Muscle of leg (tissue), 11 donors: ENCODE measurements around the gene RNU1-3. TPM values are rescaled to one million over a fixed set of nuclear protein-coding genes. Genes with fewer than 3 reads are reported as not detected.
"Not testable (repeated sequence)": the region's sequence is repeated elsewhere in the genome, so short reads cannot be mapped to it uniquely, and the experiment has no call there.

Source experiments
- DNase-seq: peaks from one replicate; pipeline ENCODE4 v3.0.0; 2013
- H3K27ac ChIP-seq: one replicate; pipeline ENCODE4 v1.5.1; 2013; ENCODE audit warnings: mild to moderate bottlenecking, low read length, control low read depth
- H3K27me3 ChIP-seq: one replicate; pipeline ENCODE4 v1.6.1; 2013; ENCODE audit warnings: low read length; ENCODE audit not compliant: control insufficient read depth, insufficient read depth
- H3K36me3 ChIP-seq: one replicate; pipeline ENCODE4 v1.6.1; 2013; ENCODE audit warnings: low read length; ENCODE audit not compliant: control insufficient read depth, insufficient read depth
- H3K4me1 ChIP-seq: one replicate; pipeline ENCODE4 v1.6.1; 2013; ENCODE audit warnings: low read length; ENCODE audit not compliant: control insufficient read depth, insufficient read depth
- H3K4me3 ChIP-seq: one replicate; pipeline ENCODE4 v1.5.1; 2013; ENCODE audit warnings: low read length, control low read depth
- H3K9me3 ChIP-seq: replicated peaks from 2 replicates; pipeline ENCODE4 v1.6.1; 2013; ENCODE audit warnings: low read depth, low read length; ENCODE audit not compliant: control insufficient read depth
- WGBS: methylation state at CpG from one replicate; pipeline ENCODE4 v1.1.5; 2013; ENCODE audit warnings: missing lambda C conversion rate; ENCODE audit not compliant: insufficient coverage; 5-methylcytosine and 5-hydroxymethylcytosine counted together
- polyA plus RNA-seq, 8 donors: library from polyadenylated mRNA; unstranded; fragments of 120-200 nt; gene quantifications; one replicate each; pipeline versions ENCODE4 v1.2.1 to v1.2.3, GENCODE V29; 2013; ENCODE audit warnings: inconsistent platforms in 1 of 8, low replicate concordance in 1 of 8; ENCODE audit not compliant: insufficient read length in 8 of 8, insufficient read depth in 1 of 8
- total RNA-seq: library from RNA; stranded (reverse); fragments of 120-200 nt; gene quantifications from one replicate; pipeline ENCODE4 v1.2.4, GENCODE V29; 2013

The RNU1-3 gene
- total and polyA plus RNA-seq, 9 donors, result 2,384 TPM; not detected in 8

DNA sequence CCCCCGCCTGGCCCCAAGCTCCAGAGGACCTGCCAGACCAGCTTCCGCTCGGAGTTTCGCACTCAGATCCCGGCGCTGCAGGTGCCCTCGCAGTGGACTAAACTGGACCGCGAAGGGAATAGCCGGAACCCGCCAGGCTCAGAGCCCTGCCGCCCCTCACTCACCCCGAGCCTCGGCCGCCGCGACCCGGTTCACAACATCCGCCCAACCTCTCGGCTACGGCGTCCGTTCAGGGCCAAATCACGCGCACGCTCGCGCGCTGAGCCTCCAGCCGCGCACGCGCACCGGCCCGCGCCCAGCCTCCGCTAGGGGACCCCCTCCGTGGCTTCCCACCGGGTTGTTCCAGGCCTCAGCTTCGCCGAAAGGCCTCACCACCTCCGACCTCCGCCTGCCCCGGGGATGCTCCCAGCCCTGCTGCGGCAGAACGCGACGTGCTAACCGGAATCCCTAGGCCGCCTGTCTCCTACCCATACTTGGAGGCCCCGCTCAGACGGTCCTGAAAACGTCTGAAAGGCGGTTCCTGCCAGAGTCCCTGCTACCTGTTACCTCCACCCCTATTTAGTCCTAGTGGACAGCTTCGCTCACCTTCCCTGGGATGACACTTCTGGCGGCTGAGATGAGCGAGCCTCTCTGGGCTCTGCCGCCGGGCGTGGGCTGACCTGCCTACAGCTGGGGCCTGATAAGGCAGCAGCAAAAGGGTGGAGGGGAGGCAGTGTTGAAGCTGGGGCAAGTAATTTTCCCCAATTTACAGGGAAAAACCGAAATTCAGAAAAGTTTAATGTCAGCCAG is 22.1 kb downstream of the RNU1-3 start:
- H3K4me1 ChIP-seq, result peaks cover 29% of the 10 kb centered on the region
- H3K27ac ChIP-seq, result peak overlapping the region; percentile 72
- H3K9me3 ChIP-seq, result not testable (repeated sequence)
- H3K36me3 ChIP-seq, result peaks cover 13% of the 10 kb centered on the region
- DNase-seq, result peak; percentile 99
- WGBS, result 2% methylated on average over 55 of the region's 61 CpGs
- peaks cover 11% of the 10 kb centered on the region for H3K27me3 ChIP-seq
- peak overlapping the region; percentile 58 for H3K4me3 ChIP-seq

- Histone ChIP-seq H3K4me1 (peaks cover 35% of the 10 kb centered on the region), H3K36me3 (peaks cover 16% of the 10 kb centered on the region), H3K4me3 (peak overlapping the region; percentile 58), H3K27ac (peak overlapping the region; percentile 72), H3K27me3 (peaks cover 11% of the 10 kb centered on the region), H3K9me3 (no peaks in the 10 kb centered on the region)
- no peak for DNase-seq
- WGBS, result 2% methylated on average over 15 of the region's 16 CpGs
Measured at GRCh38 chr1:16644193-16644481, 22.6 kb downstream of the RNU1-3 start.

DNA sequence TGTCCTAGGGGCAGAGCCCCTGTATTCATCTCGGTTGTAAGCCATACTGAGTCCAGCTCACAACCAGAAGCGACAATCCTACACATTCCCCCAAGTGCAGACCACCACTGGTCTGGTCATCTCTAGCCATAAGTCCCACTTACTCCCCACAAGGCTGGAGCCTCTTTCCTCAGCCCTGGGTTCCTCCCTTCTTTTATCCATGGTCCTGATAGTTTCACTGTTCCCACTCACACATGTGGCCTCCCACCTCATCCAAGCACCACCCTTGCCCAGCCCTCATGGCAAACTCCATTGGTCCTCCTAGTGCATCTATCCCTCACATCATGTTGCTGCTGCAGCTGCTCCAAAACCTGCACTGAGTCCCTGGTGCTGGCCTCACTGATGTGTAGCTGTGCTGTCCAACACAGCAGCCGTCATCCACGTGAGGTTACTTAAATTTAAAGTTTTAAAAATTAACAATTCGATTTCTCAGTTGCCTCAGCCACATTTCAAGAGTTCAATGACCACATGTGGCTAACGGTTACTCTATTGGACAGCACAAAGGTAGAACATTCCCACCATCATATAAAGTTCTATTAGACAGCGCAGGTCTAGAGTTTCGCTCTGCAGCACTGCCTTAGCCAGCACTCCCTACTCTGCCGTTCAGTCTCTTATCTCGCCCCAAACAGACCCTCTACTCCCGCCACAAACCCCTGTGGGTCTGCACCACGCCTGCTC is 23.1 kb downstream of the RNU1-3 start:
- WGBS, result 20% methylated on average over 11 of the region's 12 CpGs
- H3K9me3 ChIP-seq, H3K27me3 ChIP-seq: not testable (repeated sequence)
- H3K36me3 ChIP-seq, result peaks cover 19% of the 10 kb centered on the region
- peak overlapping the region; percentile 58 for H3K4me3 ChIP-seq
- peaks cover 40% of the 10 kb centered on the region for H3K4me1 ChIP-seq
- DNase-seq, result peak; percentile 16
- H3K27ac ChIP-seq, result peak overlapping the region; percentile 72

GRCh38 chr1:16643001-16643411 is 23.7 kb downstream of the RNU1-3 start:
- DNase-seq, result peak; percentile 18
- H3K36me3 ChIP-seq, result peaks cover 19% of the 10 kb centered on the region
- H3K4me3 ChIP-seq, H3K27ac ChIP-seq, H3K27me3 ChIP-seq, H3K9me3 ChIP-seq: not testable (repeated sequence)
- 91% methylated on average over 4 of the region's 4 CpGs for WGBS
- H3K4me1 ChIP-seq, result peaks cover 46% of the 10 kb centered on the region

DNA sequence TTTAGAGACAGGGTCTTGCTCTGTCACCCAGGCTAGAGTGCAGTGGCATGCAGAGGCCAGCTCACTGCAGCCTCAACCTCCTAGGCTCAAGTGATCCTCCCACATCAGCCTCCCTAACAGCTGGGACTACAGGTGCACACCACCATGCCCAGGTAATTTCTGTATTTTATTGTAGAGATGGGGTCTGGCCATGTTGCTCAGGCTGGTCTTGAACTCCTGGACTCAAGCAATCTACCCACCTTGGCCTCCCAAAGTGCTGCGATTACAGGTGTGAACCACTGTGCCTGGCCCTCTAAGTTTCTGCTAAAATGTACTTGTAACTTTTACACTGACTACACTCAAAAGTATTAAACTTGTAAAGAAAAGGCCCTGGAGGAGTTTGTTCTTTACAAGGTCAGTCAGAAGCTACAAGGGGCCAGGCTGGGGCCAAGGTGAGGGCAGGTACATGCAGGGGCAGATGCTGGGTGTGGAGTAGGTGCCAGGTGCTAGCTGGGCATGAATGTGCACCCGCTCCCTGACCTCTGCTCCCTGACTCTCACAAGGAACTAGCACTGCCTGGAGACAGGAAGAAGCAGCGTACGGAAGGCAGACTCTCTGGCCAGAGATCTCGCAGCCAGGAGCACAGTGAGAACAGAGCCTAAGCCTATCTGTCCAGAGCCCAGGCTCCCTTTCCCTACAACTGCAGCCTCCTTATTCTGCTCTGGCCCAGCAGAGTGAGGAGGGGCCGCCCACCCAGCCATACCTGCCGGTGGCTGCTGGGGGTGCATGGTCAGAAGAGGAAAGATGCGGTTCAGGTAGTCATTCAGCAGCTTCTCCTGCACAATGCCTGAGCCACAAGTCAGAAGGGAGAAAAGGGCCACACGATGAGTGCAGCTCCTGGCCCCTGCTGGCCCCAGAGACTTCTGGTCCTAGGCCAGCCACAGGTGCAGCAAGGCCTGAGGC is 24.5 kb downstream of the RNU1-3 start:
- Histone ChIP-seq H3K4me1 (peaks cover 49% of the 10 kb centered on the region), H3K36me3 (peaks cover 19% of the 10 kb centered on the region)
- not testable (repeated sequence) for H3K4me3 ChIP-seq, H3K27ac ChIP-seq, H3K27me3 ChIP-seq, DNase-seq, H3K9me3 ChIP-seq
- 83% methylated on average over 9 of the region's 9 CpGs for WGBS

DNA sequence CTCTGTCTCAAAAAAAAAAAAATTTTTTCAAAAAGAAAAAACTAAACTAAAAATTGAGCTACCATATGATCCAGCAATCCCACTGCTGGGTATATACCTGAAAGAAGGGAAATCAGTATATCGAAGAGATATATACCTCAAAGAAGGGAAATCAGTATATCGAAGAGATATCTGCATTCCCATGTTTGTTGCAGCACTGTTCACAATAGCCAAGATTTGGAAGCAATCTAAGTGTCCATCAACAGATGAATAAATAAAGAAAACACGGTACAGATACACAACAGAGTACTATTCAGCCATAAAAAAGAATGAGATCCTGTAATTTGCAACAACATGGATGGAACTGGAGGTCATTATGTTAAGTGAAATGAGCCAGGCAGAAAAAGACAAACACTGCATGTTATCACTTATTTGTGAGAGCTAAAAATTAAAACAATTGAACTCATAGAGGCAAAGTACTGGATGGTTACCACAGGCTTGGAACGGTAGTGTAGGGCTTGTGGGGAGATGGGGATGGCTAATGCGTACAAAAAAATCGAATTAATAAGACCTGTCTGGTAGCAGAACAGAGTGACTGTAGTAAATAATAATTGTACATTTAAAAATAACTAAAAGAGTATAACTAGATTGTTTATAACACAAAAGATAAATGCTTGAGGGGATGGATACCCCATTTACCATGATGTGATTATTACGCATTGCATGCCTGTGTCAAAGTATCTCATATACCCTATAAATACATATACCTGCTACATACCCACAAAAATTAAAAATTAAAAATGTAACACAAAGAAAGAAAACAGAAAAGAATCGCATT is 25.4 kb downstream of the RNU1-3 start:
- not testable (repeated sequence) for H3K27me3 ChIP-seq, H3K9me3 ChIP-seq, H3K27ac ChIP-seq, H3K4me3 ChIP-seq, DNase-seq
- WGBS, result 100% methylated on average over 2 of the region's 8 CpGs
- H3K4me1 ChIP-seq, result peaks cover 49% of the 10 kb centered on the region
- peaks cover 19% of the 10 kb centered on the region for H3K36me3 ChIP-seq

DNA sequence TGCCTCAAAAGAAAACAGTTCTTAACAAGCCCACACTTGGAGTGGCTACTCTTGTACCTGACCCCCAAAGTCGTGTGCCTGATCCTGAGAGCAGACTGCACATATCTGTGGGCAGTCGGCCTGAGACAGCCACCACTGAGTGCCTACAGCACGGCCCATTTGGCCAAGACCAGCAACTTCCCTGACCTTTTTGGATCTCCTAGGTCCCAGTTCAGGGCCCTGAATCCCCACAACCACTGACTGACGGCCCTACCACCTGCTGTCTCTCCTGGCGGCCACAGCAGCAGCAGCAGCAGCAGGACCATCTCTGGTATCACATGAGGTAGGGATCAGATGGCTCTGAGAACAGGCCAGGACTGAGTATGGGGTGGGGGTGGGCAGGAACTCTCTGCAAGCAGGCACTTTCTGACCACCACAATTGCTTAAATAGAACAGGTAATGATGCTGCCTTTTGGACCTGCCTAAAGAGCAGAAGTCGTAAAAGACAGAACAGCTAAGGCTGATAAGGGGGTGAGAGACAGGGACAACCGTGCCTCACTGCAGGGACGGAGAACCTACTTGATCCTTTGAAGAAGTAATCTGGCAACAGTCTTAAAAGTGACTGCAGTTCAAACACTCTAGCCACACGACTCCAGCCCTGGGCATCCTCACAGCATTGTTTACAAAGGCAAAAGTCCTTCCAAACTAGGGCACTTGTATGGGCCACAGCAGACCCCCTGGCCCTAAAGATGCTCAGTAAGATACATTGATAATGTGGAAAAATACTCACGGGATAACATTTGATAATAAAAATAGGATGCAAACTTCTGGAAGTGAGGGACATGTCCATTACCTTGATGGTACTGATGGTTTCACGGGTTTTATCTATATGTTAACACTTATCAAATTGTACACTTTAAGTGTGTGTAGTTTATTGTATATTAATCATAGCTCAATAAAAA is 27.4 kb downstream of the RNU1-3 start:
- H3K4me3 ChIP-seq, result not testable (repeated sequence)
- WGBS, result 38% methylated on average over 8 of the region's 11 CpGs
- peak overlapping the region; percentile 86 for H3K27ac ChIP-seq

GRCh38 chr1:16637941-16638778 is 28.6 kb downstream of the RNU1-3 start:
- not testable (repeated sequence) for H3K9me3 ChIP-seq, DNase-seq, H3K4me3 ChIP-seq, H3K27me3 ChIP-seq
- H3K36me3 ChIP-seq, result peaks cover 40% of the 10 kb centered on the region
- 94% methylated on average over 3 of the region's 6 CpGs for WGBS
- H3K4me1 ChIP-seq, result peaks cover 32% of the 10 kb centered on the region
- peak overlapping the region; percentile 86 for H3K27ac ChIP-seq

More for the DNA sequence above, 27.4 kb downstream of the RNU1-3 start:
- H3K9me3 ChIP-seq, H3K27me3 ChIP-seq: not testable (repeated sequence)
- peak; percentile 82 for DNase-seq
- H3K4me1 ChIP-seq, result peaks cover 42% of the 10 kb centered on the region
- H3K36me3 ChIP-seq, result peaks cover 29% of the 10 kb centered on the region
